ENCODE data around the gene ACOD1.

ACOD1 gene

DNA sequence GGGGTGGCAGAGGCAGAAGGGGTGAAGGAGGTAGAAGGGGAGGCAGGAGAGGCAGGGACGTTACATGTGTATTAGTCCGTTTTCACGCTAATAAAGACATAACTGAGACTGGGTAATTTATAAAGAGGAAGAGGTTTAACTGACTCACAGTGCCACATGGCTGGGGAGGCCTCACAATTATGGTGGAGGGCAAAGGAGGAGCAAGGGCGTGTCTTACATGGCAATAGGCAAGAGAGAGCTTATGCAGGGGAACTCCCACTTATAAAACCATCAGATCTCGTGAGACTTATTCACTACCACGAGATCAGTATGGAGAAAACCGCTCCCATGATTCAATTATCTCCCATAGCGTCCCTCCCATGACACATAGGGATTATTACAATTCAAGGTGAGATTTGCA, 19.0 kb upstream of the ACOD1 start:
- Histone ChIP-seq H3K4me3 (ENCODE audit: low read length) (no peak overlapping the region), H3K9ac (ENCODE audit: low read depth, low read length) (no peak overlapping the region), H3K27me3 (ENCODE audit: insufficient read depth, low read length) (no peaks in the 10 kb centered on the region), H3K27ac (ENCODE audit: low read length) (no peak overlapping the region), H3K36me3 (ENCODE audit: insufficient read depth, low read depth, low read length) (no peaks in the 10 kb centered on the region), H3K4me1 (ENCODE audit: insufficient read depth, low read length) (peaks cover 4% of the 10 kb centered on the region; the same call in 1 of the 2 replicates), H3K9me3 (ENCODE audit: insufficient read depth, low read depth, low read length) (no peaks in the 10 kb centered on the region)

DNA sequence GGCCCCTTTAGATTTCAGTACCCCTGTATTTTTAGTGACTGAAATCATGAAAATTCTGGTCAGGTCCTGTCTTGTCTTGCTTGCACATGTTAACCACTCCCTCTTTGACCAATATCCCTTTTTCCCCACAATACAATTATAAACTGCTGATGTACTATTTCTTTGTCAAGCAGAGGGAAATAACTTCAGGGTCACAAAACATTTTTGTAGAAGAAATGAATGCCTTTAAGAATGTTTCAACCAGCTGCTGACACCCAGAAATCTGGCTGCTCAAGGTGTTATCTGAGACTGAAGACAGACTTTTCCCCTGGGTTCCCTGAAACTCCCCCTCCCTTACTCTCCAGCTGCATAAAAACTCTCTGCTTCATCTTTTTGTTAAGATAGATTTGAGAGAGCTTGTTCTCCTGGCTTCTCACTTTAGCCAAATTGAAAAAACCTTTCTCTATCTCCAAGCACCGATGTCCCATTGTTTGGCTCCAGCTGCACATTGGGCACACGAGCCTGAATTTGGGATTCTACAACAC, 18.4 kb upstream of the ACOD1 start:
- H3K4me1 ChIP-seq (ENCODE audit: insufficient read depth, low read length): peaks cover 4% of the 10 kb centered on the region; the same call in 1 of the 2 replicates
- no peak overlapping the region for H3K9ac ChIP-seq (ENCODE audit: low read depth, low read length)
- H3K9me3 ChIP-seq (ENCODE audit: insufficient read depth, low read depth, low read length): no peaks in the 10 kb centered on the region
- no peaks in the 10 kb centered on the region for H3K36me3 ChIP-seq (ENCODE audit: insufficient read depth, low read depth, low read length)
- H3K27ac ChIP-seq (ENCODE audit: low read length): no peak overlapping the region
- no peaks in the 10 kb centered on the region for H3K27me3 ChIP-seq (ENCODE audit: insufficient read depth, low read length)
- H3K4me3 ChIP-seq (ENCODE audit: low read length): no peak overlapping the region

DNA sequence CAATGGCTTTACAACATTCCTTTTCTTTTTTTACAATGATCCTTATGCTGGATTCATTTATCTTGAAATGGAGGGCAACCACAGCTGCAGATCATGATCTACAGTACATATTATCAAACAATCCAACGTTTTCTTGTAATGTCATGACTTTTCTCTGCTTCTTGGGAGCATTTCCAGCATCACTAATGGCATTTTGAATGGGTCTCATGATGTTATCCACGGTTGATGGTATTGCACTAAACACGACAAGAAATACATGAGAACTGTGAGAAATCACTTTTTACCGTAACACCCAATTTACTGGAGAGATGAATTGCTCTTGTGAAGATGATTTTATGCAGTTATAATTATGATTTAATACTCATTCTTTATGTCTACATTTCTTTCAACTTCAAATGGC, 16.2 kb upstream of the ACOD1 start:
- Histone ChIP-seq H3K9me3 (ENCODE audit: insufficient read depth, low read depth, low read length) (no peaks in the 10 kb centered on the region), H3K9ac (ENCODE audit: low read depth, low read length) (no peak overlapping the region), H3K27me3 (ENCODE audit: insufficient read depth, low read length) (no peaks in the 10 kb centered on the region), H3K36me3 (ENCODE audit: insufficient read depth, low read depth, low read length) (no peaks in the 10 kb centered on the region), H3K27ac (ENCODE audit: low read length) (no peak overlapping the region), H3K4me1 (ENCODE audit: insufficient read depth, low read length) (no peaks in the 10 kb centered on the region), H3K4me3 (ENCODE audit: low read length) (no peak overlapping the region)

DNA sequence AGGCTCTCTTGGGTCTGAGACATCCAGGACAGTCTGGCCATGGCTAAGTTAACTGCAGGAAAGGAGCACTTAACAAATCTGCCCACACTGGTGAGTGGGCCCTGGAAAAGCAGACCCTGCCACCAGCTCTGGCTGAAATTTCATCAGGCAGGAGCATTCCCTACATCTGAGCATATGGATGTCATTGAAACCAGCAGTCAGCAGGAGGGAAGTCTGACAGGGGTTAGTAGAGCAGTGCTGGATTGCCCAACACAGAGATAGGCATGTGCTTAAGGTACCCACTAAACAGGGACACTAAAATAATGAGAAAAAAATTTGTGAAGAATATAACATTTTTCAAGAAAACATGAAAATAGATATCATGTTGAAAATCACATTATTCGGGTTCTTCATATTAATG, 13.6 kb upstream of the ACOD1 start:
- Histone ChIP-seq H3K9ac (ENCODE audit: low read depth, low read length) (no peak overlapping the region), H3K27me3 (ENCODE audit: insufficient read depth, low read length) (no peaks in the 10 kb centered on the region), H3K4me1 (ENCODE audit: insufficient read depth, low read length) (no peaks in the 10 kb centered on the region), H3K4me3 (ENCODE audit: low read length) (no peak overlapping the region), H3K27ac (ENCODE audit: low read length) (no peak overlapping the region), H3K9me3 (ENCODE audit: insufficient read depth, low read depth, low read length) (no peaks in the 10 kb centered on the region), H3K36me3 (ENCODE audit: insufficient read depth, low read depth, low read length) (no peaks in the 10 kb centered on the region)

- Histone ChIP-seq H3K4me1 (ENCODE audit: insufficient read depth, low read length) (no peaks in the 10 kb centered on the region), H3K27ac (ENCODE audit: low read length) (no peak overlapping the region), H3K4me3 (ENCODE audit: low read length) (no peak overlapping the region), H3K27me3 (ENCODE audit: insufficient read depth, low read length) (no peaks in the 10 kb centered on the region), H3K9me3 (ENCODE audit: insufficient read depth, low read depth, low read length) (no peaks in the 10 kb centered on the region), H3K36me3 (ENCODE audit: insufficient read depth, low read depth, low read length) (no peaks in the 10 kb centered on the region), H3K9ac (ENCODE audit: low read depth, low read length) (no peak overlapping the region)
These were observed 11.5 kb upstream of the ACOD1 start for GRCh38 chr13:76936763-76937162.

DNA sequence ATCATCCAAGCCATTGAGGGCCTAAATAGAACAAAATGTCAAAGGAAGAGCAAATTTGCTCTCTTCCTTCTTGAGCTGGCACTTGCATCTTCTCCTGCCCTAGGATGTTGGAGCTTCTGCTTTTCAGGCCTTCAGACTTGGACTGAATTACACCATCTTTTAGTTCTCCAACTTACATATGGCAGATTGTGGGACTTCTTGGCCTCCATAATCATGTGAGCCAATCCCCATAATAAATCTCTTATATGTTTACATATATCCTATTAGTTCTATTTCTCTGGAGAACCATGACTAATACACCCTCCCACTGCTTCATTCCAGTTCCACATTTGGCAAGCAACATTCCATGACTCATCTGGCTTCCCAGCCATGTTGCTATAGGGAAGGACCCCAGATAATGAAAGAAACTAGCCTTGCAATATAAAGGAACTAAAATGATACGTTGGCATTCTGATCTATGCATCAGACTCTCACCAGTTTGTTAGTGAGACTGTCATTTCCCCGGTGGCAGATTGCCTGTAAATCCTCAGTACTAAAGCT, 11.0 kb upstream of the ACOD1 start:
- no peak overlapping the region for H3K4me3 ChIP-seq (ENCODE audit: low read length)
- no peaks in the 10 kb centered on the region for H3K36me3 ChIP-seq (ENCODE audit: insufficient read depth, low read depth, low read length)
- H3K9ac ChIP-seq (ENCODE audit: low read depth, low read length): no peak overlapping the region
- no peaks in the 10 kb centered on the region for H3K27me3 ChIP-seq (ENCODE audit: insufficient read depth, low read length)
- no peak overlapping the region for H3K27ac ChIP-seq (ENCODE audit: low read length)
- H3K9me3 ChIP-seq (ENCODE audit: insufficient read depth, low read depth, low read length): no peaks in the 10 kb centered on the region
- H3K4me1 ChIP-seq (ENCODE audit: insufficient read depth, low read length): no peaks in the 10 kb centered on the region

DNA sequence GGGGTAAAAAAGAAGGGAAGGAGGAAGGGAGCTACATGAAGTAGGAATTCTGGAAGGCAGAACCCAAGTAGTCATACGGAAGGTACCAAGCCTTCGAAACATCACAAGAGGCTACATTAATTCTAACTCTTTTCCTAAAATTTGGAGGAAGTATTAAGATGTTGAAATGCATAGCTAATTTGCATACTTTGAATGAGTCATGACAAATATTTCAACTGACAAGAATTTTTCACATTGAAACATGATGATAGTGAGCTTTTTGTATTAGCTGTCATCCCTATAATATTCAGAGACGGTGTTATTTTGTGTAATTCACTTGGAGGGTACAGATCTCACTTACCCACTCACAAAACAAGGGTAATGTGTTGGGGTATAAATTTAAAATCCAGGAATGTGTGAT, 9.1 kb upstream of the ACOD1 start:
- Histone ChIP-seq H3K9ac (ENCODE audit: low read depth, low read length) (no peak overlapping the region), H3K9me3 (ENCODE audit: insufficient read depth, low read depth, low read length) (no peaks in the 10 kb centered on the region), H3K36me3 (ENCODE audit: insufficient read depth, low read depth, low read length) (no peaks in the 10 kb centered on the region), H3K4me1 (ENCODE audit: insufficient read depth, low read length) (no peaks in the 10 kb centered on the region), H3K4me3 (ENCODE audit: low read length) (no peak overlapping the region), H3K27ac (ENCODE audit: low read length) (no peak overlapping the region), H3K27me3 (ENCODE audit: insufficient read depth, low read length) (no peaks in the 10 kb centered on the region)

DNA sequence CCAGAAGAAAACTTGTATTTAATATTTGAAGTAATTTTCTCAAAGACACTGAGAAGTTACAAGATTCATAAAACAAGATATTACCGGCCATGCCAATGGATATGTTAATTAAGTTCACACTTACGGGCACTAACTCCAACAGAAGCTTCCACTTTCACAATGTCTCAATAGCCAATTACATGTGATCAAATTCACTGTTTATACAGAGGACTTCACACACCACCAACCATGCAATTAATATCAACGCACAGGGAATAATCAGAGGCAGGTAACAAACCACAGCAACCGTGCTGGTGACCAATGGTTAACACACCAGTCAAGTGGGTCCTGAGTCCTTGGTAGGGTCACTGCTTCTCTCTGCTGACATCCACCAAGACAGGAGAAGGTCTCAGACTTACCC, 5.9 kb upstream of the ACOD1 start:
- H3K9me3 ChIP-seq (ENCODE audit: insufficient read depth, low read depth, low read length): no peaks in the 10 kb centered on the region
- H3K4me3 ChIP-seq (ENCODE audit: low read length): no peak overlapping the region
- no peak overlapping the region for H3K9ac ChIP-seq (ENCODE audit: low read depth, low read length)
- H3K36me3 ChIP-seq (ENCODE audit: insufficient read depth, low read depth, low read length): no peaks in the 10 kb centered on the region
- no peaks in the 10 kb centered on the region for H3K27me3 ChIP-seq (ENCODE audit: insufficient read depth, low read length)
- no peaks in the 10 kb centered on the region for H3K4me1 ChIP-seq (ENCODE audit: insufficient read depth, low read length)
- H3K27ac ChIP-seq (ENCODE audit: low read length): no peak overlapping the region

- Histone ChIP-seq H3K9me3 (ENCODE audit: insufficient read depth, low read depth, low read length) (no peaks in the 10 kb centered on the region), H3K4me3 (ENCODE audit: low read length) (no peak overlapping the region), H3K27me3 (ENCODE audit: insufficient read depth, low read length) (no peaks in the 10 kb centered on the region), H3K9ac (ENCODE audit: low read depth, low read length) (no peak overlapping the region), H3K4me1 (ENCODE audit: insufficient read depth, low read length) (no peaks in the 10 kb centered on the region), H3K36me3 (ENCODE audit: insufficient read depth, low read depth, low read length) (no peaks in the 10 kb centered on the region), H3K27ac (ENCODE audit: low read length) (no peak overlapping the region)
These were observed 4.7 kb upstream of the ACOD1 start for GRCh38 chr13:76943646-76944045.

- H3K27ac ChIP-seq (ENCODE audit: low read length): no peak overlapping the region
- no peaks in the 10 kb centered on the region for H3K9me3 ChIP-seq (ENCODE audit: insufficient read depth, low read depth, low read length)
- no peaks in the 10 kb centered on the region for H3K36me3 ChIP-seq (ENCODE audit: insufficient read depth, low read depth, low read length)
- H3K9ac ChIP-seq (ENCODE audit: low read depth, low read length): no peak overlapping the region
- H3K4me1 ChIP-seq (ENCODE audit: insufficient read depth, low read length): no peaks in the 10 kb centered on the region
- no peak overlapping the region for H3K4me3 ChIP-seq (ENCODE audit: low read length)
- no peaks in the 10 kb centered on the region for H3K27me3 ChIP-seq (ENCODE audit: insufficient read depth, low read length)
These were observed 3.9 kb upstream of the ACOD1 start for GRCh38 chr13:76944456-76944855.

DNA sequence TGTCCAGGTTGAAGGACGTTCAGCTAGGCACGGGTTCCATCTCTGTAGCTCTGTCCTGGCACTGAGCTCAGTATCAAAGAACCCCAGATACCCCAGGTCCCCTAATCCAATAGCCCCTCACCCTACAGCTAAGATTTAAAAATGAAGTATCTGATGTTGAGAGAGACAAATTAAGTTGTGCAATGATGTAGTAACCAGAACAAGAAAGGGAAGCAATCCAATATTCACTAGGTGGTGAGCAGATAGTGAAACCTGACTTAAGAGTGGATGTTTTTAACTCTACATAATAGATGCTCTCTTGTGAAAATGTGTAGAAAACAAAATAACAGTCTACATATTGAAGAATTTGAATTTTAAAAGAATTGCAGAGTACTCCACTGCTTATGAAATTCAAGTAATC, 1.8 kb downstream of the ACOD1 start:
- H3K27ac ChIP-seq (ENCODE audit: low read length): no peak overlapping the region
- H3K27me3 ChIP-seq (ENCODE audit: insufficient read depth, low read length): no peaks in the 10 kb centered on the region; the same call in 1 of the 2 replicates
- H3K4me1 ChIP-seq (ENCODE audit: insufficient read depth, low read length): no peaks in the 10 kb centered on the region
- no peaks in the 10 kb centered on the region for H3K9me3 ChIP-seq (ENCODE audit: insufficient read depth, low read depth, low read length)
- no peak overlapping the region for H3K4me3 ChIP-seq (ENCODE audit: low read length)
- H3K9ac ChIP-seq (ENCODE audit: low read depth, low read length): no peak overlapping the region
- H3K36me3 ChIP-seq (ENCODE audit: insufficient read depth, low read depth, low read length): no peaks in the 10 kb centered on the region

GRCh38 chr13:76953968-76954367, 5.7 kb downstream of the ACOD1 start:
- Histone ChIP-seq H3K27me3 (ENCODE audit: insufficient read depth, low read length) (no peaks in the 10 kb centered on the region; the same call in 1 of the 2 replicates), H3K36me3 (ENCODE audit: insufficient read depth, low read depth, low read length) (no peaks in the 10 kb centered on the region), H3K4me3 (ENCODE audit: low read length) (no peak overlapping the region), H3K4me1 (ENCODE audit: insufficient read depth, low read length) (no peaks in the 10 kb centered on the region), H3K9ac (ENCODE audit: low read depth, low read length) (no peak overlapping the region), H3K9me3 (ENCODE audit: insufficient read depth, low read depth, low read length) (peaks cover 17% of the 10 kb centered on the region), H3K27ac (ENCODE audit: low read length) (no peak overlapping the region)

Measured in iPS-20b (cell line).